ENCODE results near the gene HHAT. TPM values are rescaled to one million over a fixed set of nuclear protein-coding genes. Genes with fewer than 3 reads are reported as not detected.

The HHAT gene
- total RNA-seq, 1 experiment from 2014 or later: 4.0 TPM

DNA sequence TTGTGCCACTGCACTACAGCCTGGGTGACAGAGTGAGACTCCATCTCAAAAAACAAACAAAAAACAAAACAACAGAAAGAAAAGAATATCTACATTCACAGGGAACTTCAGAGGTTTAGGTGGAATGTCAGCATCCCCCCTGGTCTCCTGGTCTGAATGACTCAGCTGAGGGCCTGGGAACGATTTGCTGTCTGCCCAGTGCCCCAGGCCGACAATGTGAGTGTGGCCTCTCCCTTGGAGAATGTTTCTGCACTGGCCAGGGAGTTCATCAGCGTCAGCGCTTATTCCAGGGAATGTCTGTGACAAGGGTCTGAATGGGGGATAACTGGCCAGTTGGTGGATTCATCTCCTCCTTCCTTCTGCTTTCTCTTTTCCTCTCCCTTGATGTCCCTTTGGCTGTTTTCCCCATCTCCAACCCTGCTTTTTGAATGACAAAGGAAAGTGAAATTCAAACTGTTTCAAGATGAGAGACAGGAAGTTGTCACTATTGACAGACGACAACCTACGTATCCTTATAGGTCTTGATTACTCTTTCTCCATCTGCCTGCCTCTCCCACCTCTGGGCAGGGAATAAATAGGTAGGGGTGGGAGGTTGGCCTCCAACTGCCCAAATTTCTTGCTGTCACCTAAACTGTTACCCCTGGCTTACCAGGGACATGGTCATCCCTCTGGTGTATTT lies 213.1 kb downstream of the HHAT start:
- DNase-seq (ENCODE audit: low spot score): peak; percentile 24

DNA sequence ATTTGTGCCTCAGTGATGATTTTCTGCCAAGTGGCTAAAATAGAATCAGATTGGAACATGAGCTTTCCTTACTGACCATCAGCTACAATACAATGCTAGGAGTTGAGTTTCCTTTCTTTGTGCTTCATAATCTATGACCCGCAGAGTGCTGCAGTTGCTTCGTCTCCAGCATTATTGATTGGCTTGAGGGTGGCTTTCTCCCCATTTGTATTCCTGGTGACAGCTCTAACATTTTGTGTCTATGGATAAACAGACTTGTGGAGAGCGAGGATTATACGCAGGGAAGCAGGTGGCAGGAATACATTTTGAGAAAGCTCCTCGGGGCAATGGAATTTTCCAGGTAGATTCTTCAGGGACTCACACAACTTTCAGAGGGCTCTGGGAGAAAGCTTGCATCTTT lies 223.2 kb downstream of the HHAT start:
- DNase-seq (ENCODE audit: low spot score): no peak

DNA sequence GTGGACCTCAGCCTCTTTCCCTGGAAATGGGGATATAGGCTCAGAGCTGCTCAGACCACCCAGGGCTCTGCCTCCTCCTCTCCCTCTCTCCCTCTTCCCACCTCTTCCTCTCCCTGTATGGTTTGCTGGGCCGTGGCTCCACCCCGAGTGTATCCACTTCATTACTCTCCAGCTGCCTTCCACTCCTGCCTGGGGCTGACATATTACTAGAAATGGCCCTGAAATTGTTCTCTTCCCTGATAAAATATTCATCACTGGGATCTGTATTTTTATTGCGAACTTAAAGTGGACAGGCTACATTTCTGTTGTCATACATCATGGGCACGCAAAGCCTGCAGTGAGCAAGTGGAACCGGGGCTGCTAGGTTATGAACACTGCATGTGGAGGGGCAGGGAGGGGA lies 225.0 kb downstream of the HHAT start:
- no peak for DNase-seq (ENCODE audit: low spot score)

DNA sequence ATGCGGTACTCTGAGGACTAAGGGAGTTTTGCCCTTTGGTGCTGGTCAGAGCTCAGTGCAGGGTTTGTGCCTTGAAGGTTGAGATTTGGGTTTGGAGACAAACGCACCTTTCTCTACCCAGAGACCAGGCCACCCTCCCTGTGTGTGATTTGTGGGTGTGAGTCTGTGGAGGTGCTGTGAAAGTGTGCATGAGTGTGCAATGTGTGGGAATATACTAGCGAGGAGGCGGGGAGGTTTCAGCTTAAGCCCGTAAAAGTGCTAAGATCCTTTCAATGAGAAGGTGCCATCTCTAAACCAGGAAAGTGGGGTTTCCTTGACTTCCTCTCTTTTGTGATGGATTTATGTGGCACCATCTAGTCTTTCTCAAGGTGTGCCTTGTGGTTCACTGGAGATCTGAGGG lies 225.7 kb downstream of the HHAT start:
- DNase-seq (ENCODE audit: low spot score): no peak

DNA sequence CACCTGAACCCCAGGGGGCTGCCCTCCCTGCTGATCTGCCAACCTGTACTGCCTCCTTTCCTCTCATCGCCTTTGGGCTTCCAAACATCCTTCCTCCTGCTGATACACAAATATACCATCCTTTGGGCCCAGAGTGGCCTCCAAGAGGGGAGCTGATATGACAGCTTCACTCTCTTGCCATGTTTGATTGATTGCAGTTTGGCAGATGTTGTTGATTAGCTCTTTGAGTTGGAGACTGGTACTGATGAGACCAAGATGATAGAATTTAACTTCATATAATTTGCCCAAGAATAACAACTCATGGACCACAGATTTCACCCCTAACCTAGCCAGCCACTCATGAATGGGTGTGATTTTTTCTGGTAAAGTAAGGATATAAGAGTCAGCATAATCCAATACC lies 227.8 kb downstream of the HHAT start:
- DNase-seq (ENCODE audit: low spot score): no peak

DNA sequence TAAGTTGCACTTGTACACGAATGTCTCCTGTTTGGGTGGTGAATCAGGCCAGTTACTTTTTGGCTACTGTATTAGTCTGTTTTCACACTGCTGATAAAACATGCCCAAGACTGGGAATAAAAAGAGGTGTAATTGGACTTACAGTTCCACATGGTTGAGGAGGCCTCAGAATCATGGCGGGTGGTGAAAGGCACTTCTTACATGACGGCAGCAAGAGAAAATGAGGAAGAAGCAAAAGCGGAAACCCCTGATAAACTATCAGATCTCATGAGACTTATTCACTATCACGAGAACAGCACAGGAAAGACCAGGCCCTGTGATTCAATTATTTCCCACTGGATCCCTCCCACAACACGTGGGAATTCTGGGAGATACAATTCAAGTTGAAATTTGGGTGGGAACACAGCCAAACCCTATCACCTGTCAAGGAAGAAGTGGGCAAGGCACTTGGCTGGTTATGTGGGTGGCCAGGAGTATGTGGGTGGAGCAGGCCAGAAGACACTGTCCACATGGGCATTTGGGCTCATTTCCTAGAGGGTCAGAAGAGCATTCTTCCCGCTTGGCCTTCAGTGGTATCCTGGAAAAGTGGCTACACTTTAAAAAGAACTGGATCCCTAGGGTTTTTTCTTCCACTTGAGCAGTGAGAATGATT lies 228.8 kb downstream of the HHAT start:
- no peak for DNase-seq (ENCODE audit: low spot score)

DNA sequence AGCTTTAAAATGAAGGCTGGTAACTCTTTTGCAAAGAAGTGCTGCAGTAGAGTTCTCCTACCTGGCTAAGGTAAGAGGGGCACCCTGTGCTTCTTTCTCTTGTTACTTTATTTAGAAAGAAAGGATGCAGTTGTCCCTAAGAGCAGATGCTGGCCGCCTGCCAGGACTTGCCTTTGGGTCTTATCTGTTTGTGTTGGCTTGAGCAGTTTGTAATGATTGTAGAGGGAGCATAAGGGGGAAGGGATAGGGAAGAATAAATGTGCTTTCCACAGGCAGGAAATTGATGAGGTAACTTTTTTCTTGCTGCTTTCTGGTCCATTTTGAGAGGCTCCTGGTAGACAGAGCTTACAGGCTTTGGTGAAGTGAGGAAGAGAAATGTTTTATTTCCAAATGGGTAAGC lies 229.6 kb downstream of the HHAT start:
- DNase-seq (ENCODE audit: low spot score): peak; percentile 19

DNA sequence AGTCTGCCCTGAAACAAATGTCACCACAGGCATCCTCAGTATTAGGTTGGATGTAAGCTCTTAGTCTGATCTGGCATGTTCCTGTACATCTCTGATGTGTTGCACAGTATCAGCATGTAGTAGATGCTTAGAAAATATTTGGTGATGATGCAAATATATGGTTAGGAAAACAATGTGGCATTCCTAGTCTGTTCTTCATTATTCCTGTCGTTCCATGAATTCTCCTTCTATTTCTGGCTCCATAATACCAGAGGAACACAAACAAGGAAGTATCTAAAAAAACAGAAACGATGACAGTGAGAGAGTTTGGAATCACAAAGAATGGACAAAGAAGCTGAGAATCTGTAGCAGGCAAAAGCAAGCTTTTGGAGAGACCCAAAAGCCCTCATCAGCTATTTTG lies 236.6 kb downstream of the HHAT start:
- DNase-seq (ENCODE audit: low spot score): no peak

DNA sequence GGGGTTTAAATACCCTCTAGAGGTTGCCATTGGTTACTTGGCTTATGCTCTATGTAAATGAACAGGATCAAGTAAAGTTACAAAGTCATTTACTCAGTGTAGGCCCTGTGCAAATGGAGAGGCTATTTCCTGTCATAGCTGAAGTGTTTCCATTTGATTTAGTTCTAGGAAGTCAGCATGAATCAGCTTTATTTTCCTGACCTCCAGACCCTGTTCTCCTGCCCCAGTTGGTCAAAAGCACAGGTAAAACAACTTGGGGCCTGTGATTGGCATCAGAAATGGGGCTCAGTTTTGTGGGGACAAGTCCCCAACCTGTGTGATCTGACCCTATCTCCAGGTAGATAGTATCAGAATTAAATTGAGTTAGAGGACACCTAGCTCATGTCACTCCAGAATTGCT lies 239.9 kb downstream of the HHAT start:
- DNase-seq (ENCODE audit: low spot score): no peak

DNA sequence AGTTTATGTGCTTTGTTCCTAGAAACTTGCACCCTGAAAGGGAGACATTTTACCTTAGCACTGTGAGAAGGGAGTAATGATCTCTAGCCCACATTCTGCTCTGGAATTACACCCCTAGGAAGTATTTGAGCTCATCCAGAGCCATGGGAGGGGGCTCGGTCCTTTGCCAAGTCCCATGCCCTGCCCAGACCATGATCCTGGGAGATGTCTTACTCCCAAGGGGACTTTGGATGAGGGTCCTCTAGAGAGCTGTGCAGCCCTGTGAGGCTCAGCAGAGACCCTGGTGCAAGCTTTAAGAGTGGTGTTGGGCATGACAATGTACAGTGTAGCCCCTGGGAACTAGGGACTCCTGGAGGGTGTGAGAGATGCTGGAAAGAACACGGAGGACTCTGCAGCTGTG lies 241.4 kb downstream of the HHAT start:
- DNase-seq (ENCODE audit: low spot score): no peak

DNA sequence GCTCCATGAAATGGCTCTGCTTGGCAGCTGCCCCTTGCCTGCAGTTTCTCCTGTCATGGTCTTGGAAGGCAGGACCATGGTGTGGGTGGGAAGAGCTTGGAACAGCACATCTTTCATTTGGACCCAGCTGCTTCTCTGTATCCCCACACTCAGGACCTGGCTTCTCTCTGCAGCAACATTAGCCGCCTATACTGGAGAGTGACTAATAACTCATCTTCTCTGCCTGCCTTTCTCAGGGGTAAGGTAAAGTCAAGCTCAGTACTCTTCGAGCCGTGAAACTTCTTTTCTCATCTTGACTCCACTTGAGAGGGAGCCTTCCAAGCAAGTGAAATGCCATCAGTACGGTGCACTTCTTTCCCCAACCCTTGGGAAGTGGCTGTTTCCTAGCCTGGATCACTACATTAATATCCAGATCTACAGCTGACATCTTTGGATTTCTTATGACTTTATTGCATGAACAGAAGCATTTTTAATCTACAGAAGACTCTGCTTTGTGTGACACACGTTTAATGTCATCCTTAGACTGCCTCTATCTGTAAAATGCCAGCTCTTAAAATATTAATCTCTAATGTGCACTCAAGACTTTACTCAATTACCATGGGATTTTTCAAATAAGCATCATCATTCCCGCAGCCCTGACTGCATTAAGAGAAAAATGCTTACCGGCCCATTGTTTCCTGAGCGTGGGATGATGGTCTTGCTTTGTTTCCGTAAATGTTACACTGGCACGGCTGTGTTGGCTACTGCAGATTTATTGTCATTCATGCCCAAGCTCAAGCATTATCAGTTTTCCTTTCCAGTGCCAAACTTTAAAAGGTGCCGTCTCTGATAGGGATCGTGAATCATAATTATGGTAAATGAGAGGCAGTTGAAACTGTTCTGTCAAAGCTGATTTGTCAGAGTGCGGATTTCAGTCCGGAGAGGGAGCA lies 242.9 kb downstream of the HHAT start:
- DNase-seq (ENCODE audit: low spot score): no peak

DNA sequence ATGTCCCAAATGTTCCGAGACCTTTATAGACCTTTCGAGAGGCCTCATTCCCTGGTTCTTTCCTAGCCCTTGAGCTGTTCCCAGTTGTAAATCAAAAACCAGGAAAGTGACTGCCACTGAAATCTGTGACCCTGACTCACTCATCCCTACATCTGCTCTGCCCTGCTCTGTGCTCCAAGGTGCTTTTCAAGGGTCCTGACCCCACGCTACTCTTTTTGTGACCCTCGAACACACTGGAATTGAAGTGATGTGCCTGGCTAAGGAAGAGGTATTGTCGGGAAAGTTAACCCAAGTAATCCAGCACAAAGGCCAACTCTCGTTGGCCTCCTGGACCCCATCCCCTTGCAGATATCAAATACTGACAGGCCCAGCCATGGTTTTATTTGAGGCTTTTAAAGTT lies 244.4 kb downstream of the HHAT start:
- no peak for DNase-seq (ENCODE audit: low spot score)

DNA sequence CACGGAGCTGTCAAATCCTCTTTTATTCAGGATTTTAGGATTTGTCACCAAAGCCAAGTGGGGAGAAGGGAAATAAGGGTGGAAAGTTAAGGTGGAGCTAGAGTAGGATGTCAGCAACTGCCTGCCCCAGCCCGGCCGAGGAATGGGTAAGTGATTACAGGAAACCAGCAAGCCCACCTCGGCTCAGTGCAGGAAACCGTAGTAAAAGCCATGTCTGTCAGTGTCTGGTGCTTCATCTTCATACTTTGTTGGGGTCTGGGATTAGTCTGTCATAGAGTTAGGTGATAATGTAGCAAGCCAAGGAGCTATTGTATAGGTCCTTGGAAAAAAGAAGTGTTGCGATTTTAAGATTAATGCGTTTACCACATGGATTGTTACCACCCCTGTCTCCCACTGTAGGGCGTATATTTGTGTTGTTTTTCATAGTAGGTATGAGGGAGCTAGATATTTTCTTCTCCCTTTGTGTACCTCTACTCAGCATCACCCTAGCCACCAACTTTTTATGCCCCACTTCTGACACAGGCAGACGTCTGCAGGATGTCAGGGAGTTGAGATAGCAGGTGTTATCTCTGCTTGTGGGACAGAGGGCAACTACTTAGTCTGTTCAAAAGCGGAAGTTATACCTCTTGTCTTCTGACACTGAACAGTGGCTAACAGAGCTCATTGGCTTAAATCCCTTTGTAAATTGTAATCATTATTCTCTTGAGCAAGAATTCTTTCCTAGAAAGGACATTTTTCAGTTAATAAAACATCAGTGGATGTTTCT lies 253.7 kb downstream of the HHAT start:
- no peak for DNase-seq (ENCODE audit: low spot score)

DNA sequence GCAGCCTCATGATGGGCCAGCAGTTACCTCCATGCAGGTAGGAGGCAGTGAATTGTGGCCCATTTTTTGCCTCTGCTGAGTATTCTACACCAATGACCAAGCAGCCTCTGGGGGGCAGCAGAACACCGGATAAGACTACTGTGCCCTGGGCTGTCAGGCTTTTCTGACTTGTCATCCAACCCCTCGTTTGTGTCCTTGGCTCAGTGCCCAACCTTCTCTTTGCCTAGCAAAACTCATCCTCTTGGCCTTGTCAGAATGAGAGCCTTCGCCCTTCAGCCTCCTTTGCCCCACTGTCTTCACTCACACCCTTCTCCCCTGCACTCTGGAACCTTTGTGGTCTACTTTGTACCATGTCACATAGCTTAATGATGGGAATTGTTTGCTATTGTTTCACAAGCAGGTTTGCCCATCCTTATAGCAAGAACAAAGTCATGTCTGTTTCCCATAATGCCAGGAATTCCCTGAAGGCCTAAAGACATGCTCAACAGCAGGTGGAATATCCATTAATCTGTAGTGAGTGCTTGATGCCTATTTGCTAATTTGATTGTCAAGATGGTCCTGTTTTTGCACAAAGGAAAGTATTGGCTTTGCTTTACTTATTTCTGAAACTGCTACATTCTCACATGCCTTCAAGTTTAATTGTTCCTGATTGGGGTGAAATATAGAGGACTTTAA lies 255.9 kb downstream of the HHAT start:
- DNase-seq (ENCODE audit: low spot score): peak; percentile 84

DNA sequence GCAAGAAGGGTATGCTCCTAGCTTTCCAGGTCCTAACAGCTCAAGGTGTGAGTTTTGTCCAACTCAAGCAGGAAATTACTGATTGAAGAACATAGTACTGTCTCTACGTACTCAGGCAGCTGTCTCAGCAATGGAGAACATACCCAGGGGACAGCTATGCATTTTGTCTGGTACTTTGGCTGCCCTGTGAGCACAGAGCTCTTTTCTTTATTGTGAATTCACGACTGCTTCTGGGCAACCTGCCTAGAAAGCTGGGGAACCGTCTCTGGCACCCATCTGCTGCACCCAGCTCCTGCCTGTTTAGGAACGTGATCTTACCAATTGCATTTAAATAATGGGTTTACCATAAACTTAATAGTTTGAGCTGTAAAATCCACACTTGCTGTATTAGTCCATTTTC lies 258.1 kb downstream of the HHAT start:
- DNase-seq (ENCODE audit: low spot score): no peak

DNA sequence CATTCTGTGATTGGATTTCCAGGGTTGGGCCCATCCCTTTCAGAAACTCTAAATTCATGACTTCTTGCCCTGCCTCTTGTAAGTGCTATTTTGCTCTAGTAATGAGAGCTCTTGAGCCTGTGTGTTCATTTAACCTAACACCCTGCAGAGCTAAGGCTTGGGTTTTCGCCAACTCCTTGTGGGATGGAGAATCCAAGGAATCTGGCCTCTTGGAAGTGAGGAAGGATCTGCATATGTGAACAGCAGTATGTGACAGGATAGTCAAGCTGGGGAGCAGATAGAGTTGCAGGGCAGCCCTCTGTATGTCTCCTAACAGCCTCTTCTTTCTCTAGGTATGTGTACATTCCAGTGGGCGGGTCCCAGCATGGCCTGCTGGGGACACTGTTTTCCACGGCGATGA lies 258.9 kb downstream of the HHAT start:
- DNase-seq (ENCODE audit: low spot score): peak; percentile 15

DNA sequence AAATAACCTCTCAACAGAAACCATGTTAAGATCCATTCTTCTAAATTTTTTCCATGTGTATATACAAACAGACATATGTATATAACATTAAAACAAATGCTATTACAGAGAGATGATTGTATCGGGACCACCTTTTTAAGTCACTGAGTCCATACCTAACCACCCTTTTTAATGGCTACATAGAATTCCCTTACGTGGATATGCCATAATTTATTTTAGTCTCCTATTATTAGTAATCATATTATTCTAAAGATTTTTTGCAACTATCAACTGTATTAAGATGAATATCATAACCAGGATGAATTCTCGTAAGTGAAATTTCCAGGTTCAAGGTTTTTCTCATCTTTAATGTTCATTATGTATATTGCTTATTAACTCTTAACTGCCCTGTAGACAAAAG lies 259.7 kb downstream of the HHAT start:
- no peak for DNase-seq (ENCODE audit: low spot score)

DNA sequence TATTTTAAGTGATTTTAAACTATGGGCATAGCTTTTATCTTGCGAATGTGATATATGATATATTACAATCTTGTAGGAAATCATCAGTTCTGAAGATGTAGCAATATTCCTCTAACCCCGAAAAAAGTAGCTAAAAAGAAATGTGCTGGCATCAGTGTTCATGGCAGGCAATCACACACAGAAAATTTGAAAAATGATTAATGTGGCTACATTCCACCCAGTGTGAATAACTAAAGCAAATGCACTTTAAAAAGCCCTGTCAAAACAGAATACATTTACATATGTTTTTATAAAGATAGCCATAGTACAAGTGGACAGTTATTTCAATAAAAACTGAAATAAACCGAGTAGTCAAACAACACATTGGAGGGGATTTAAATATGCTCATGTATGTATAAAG lies 260.2 kb downstream of the HHAT start:
- DNase-seq (ENCODE audit: low spot score): no peak

DNA sequence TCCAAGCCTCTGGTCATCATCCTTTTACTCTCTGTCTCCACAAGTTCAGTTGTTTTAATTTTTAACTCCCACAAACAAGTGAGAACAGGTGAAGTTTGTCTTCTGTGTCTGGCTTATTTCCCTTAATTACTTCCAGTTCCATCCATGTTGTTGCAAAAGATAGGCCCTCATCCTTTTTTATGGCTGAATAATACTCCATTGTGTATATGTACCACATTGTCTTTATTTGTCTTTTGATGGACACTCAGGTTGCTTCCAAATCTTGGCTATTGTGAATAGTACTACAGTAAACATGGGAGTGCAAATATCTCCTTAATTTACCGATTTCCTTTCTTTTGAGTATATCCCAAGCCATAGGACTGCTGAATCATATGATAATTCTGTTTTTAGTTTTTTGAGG lies 262.5 kb downstream of the HHAT start:
- no peak for DNase-seq (ENCODE audit: low spot score)

DNA sequence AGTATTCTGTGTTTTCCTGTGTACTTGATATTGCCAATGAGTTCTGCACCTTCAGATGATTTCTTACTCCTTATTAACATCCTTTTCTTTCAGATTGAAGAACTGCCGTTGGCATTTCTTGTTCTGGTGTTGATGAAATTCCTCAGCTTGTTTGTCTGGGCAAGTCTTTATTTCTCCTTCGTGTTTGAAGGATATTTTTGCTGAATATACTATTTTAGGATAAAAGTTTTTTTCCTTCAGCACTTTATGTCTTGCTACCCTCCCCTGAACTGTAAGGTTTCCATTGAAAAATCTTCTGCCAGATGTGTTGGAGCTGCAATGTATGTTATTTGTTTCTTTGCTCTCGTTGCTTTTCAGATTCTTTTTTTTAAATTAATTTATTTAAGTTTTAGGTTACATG lies 265.9 kb downstream of the HHAT start:
- no peak for DNase-seq (ENCODE audit: low spot score)

DNA sequence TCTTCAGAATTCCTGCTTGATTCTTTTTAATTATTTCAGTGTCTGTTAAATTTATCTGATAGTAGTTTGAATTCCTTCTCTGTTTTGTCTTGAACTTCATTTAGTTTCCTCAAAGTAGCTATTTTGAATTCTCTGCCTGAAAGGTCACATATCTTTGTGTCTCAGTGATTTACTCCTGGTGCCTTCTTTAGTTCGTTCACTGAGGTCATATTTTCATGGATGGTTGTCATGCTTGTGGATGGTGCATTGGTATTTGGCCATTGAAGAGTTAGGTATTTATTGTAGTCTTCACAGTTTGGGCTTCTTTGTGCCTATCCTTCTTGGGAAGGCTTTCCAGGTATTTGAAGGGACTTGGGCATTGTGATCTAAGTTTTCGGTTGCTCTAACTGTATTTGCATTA lies 267.9 kb downstream of the HHAT start:
- no peak for DNase-seq (ENCODE audit: low spot score)
